Activated T-cell treated with anti-CD3 and anti-CD28 coated beads for 24 hours (primary cell): ENCODE data around the gene CBY2.
"Not testable (repeated sequence)": the region's sequence is repeated elsewhere in the genome, so short reads cannot be mapped to it uniquely, and the experiment has no call there.

Experiments used
- DNase-seq: peaks from one replicate; pipeline ENCODE4 v3.0.0-alpha.2; 2020; ENCODE audit warnings: low read depth

CBY2 gene

GRCh38 chr13:45702088-45702487 lies at the start of gene CBY2:
Gene CBY2, plus strand, starts transcription at chr13:45702320. Its CDS starts 71 bp downstream, at chr13:45702391.
- no peak for DNase-seq

- DNase-seq = no peak
These were observed 47.3 kb upstream of the CBY2 start for GRCh38 chr13:45654633-45655349.

- no peak for DNase-seq
These were observed 43.4 kb upstream of the CBY2 start for GRCh38 chr13:45658586-45659235.

GRCh38 chr13:45659536-45659935 lies 42.6 kb upstream of the CBY2 start:
- no peak for DNase-seq

- not testable (repeated sequence) for DNase-seq
These were observed 41.7 kb upstream of the CBY2 start for GRCh38 chr13:45660458-45660857.

GRCh38 chr13:45662162-45662561 lies 40.0 kb upstream of the CBY2 start:
- DNase-seq = no peak

GRCh38 chr13:45662903-45663302 lies 39.2 kb upstream of the CBY2 start:
- not testable (repeated sequence) for DNase-seq

GRCh38 chr13:45669626-45670025 lies 32.5 kb upstream of the CBY2 start:
- not testable (repeated sequence) for DNase-seq

GRCh38 chr13:45670189-45670885 lies 31.8 kb upstream of the CBY2 start:
- DNase-seq = no peak

GRCh38 chr13:45674908-45675307 lies 27.2 kb upstream of the CBY2 start:
- DNase-seq = no peak

GRCh38 chr13:45678282-45678681 lies 23.8 kb upstream of the CBY2 start:
- no peak for DNase-seq

- no peak for DNase-seq
These were observed 21.0 kb upstream of the CBY2 start for GRCh38 chr13:45681113-45681512.

- DNase-seq = no peak
These were observed 19.6 kb upstream of the CBY2 start for GRCh38 chr13:45682494-45683008.

- no peak for DNase-seq
These were observed 18.4 kb upstream of the CBY2 start for GRCh38 chr13:45683701-45684100.

- no peak for DNase-seq
These were observed 13.5 kb upstream of the CBY2 start for GRCh38 chr13:45688577-45688976.

- DNase-seq = no peak
These were observed 11.5 kb upstream of the CBY2 start for GRCh38 chr13:45690636-45691035.

GRCh38 chr13:45691251-45691650 lies 10.9 kb upstream of the CBY2 start:
- no peak for DNase-seq

GRCh38 chr13:45691667-45692066 lies 10.5 kb upstream of the CBY2 start:
- DNase-seq = no peak

GRCh38 chr13:45695198-45695730 lies 6.9 kb upstream of the CBY2 start:
- peak; percentile 1 for DNase-seq

GRCh38 chr13:45696610-45697226 lies 5.4 kb upstream of the CBY2 start:
- DNase-seq = no peak

- no peak for DNase-seq
These were observed 884 bp upstream of the CBY2 start for GRCh38 chr13:45700971-45701900.
